HG03520 (cell line): Measurements from ENCODE around the gene TMOD1.
"Not testable (repeated sequence)": the region's sequence is repeated elsewhere in the genome, so short reads cannot be mapped to it uniquely, and the experiment has no call there.

Experiments used
- ATAC-seq: cut with Tn5 transposase; IDR thresholded peaks from one replicate; pipeline ENCODE4 v1.9.1; 2021; ENCODE audit warnings: mild to moderate bottlenecking, moderate library complexity; ENCODE audit not compliant: unreplicated experiment

TMOD1 gene

GRCh38 chr9:97501177-97501971 is at the start of gene TMOD1:
Gene TMOD1, plus strand, starts transcription at chr9:97501666. Its CDS starts 22,523 bp downstream, at chr9:97524189.
- ATAC-seq, result peak; percentile 42

- not testable (repeated sequence) for ATAC-seq
These were observed 47.9 kb upstream of the TMOD1 start for GRCh38 chr9:97453573-97453972.

- ATAC-seq, result not testable (repeated sequence)
These were observed 44.6 kb upstream of the TMOD1 start for GRCh38 chr9:97456841-97457240.

GRCh38 chr9:97459326-97459725 is 42.1 kb upstream of the TMOD1 start:
- ATAC-seq, result no peak

GRCh38 chr9:97462159-97462558 is 39.3 kb upstream of the TMOD1 start:
- no peak for ATAC-seq

GRCh38 chr9:97462914-97463313 is 38.6 kb upstream of the TMOD1 start:
- no peak for ATAC-seq

- ATAC-seq, result peak; percentile 59
These were observed 32.6 kb upstream of the TMOD1 start for GRCh38 chr9:97468658-97469448.

- no peak for ATAC-seq
These were observed 31.4 kb upstream of the TMOD1 start for GRCh38 chr9:97470076-97470475.

GRCh38 chr9:97473717-97474116 is 27.7 kb upstream of the TMOD1 start:
- ATAC-seq, result no peak

GRCh38 chr9:97474372-97474925 is 27.0 kb upstream of the TMOD1 start:
- ATAC-seq, result no peak

GRCh38 chr9:97475059-97475458 is 26.4 kb upstream of the TMOD1 start:
- no peak for ATAC-seq

GRCh38 chr9:97478301-97478981 is 23.0 kb upstream of the TMOD1 start:
- ATAC-seq, result no peak

- ATAC-seq, result no peak
These were observed 21.8 kb upstream of the TMOD1 start for GRCh38 chr9:97479496-97480159.

- no peak for ATAC-seq
These were observed 21.3 kb upstream of the TMOD1 start for GRCh38 chr9:97480174-97480573.

GRCh38 chr9:97480749-97481148 is 20.7 kb upstream of the TMOD1 start:
- ATAC-seq, result no peak

- no peak for ATAC-seq
These were observed 17.3 kb upstream of the TMOD1 start for GRCh38 chr9:97484134-97484533.

- no peak for ATAC-seq
These were observed 14.4 kb upstream of the TMOD1 start for GRCh38 chr9:97487107-97487506.

- ATAC-seq, result no peak
These were observed 13.6 kb upstream of the TMOD1 start for GRCh38 chr9:97487861-97488260.

GRCh38 chr9:97491216-97491999 is 10.1 kb upstream of the TMOD1 start:
- no peak for ATAC-seq
